KMS-11 (cell line): Measurements from ENCODE around the gene SCMH1.

Experiments used
- H2AFZ ChIP-seq: fragments of 200-600 bp; sonication (generic); 2 replicates; pipeline ENCODE4 v1.6.1; 2016; ENCODE audit warnings: antibody characterized with exemption, mixed run types, low read depth
- H3K27ac ChIP-seq: fragments of 200-600 bp; sonication (generic); 2 replicates; pipeline ENCODE4 v1.6.1; 2016; ENCODE audit warnings: mild to moderate bottlenecking, mixed run types
- H3K27me3 ChIP-seq: fragments of 200-600 bp; sonication (generic); 2 replicates; pipeline ENCODE4 v1.6.1; 2017; ENCODE audit warnings: mild to moderate bottlenecking, low read depth, mixed run types, moderate library complexity; ENCODE audit not compliant: insufficient read depth
- H3K36me3 ChIP-seq: fragments of 200-600 bp; sonication (generic); 2 replicates; pipeline ENCODE4 v1.6.1; 2017; ENCODE audit warnings: mild to moderate bottlenecking, mixed run types; ENCODE audit not compliant: insufficient read depth
- H3K4me1 ChIP-seq: fragments of 200-600 bp; sonication (generic); 2 replicates; pipeline ENCODE4 v1.6.1; 2016; ENCODE audit warnings: mild to moderate bottlenecking, low read depth, mixed run types; ENCODE audit not compliant: poor library complexity, severe bottlenecking
- H3K4me2 ChIP-seq: fragments of 200-600 bp; sonication (generic); 2 replicates; pipeline ENCODE4 v1.7.0; 2016; ENCODE audit warnings: mild to moderate bottlenecking, mixed run types
- H3K4me3 ChIP-seq: fragments of 200-600 bp; sonication (generic); IDR thresholded peaks from 2 replicates; pipeline ENCODE4 v1.6.1; 2017; ENCODE audit warnings: low read depth, low read length, mixed read lengths; ENCODE audit not compliant: insufficient read depth
- H3K79me2 ChIP-seq: fragments of 200-600 bp; sonication (generic); 2 replicates; pipeline ENCODE4 v1.6.1; 2016; ENCODE audit warnings: low read depth, mixed run types; ENCODE audit not compliant: insufficient read depth
- H3K9ac ChIP-seq: fragments of 200-600 bp; sonication (generic); 2 replicates; pipeline ENCODE4 v1.6.1; 2016; ENCODE audit warnings: mild to moderate bottlenecking, mixed run types
- H4K20me1 ChIP-seq: fragments of 200-600 bp; sonication (generic); 2 replicates; pipeline ENCODE4 v1.6.1; 2016; ENCODE audit warnings: mild to moderate bottlenecking, mixed run types; ENCODE audit not compliant: insufficient read depth
- CTCF ChIP-seq: fragments of 200-600 bp; sonication (generic); conservative IDR thresholded peaks from 2 replicates; pipeline ENCODE4 v1.6.1; 2017; ENCODE audit warnings: low read depth, mild to moderate bottlenecking, antibody characterized with exemption, low read length, moderate library complexity, mixed read lengths

SCMH1 gene

GRCh38 chr1:41169066-41169798, 72.9 kb downstream of the SCMH1 start:
- Histone ChIP-seq H3K79me2 (no peaks in the 10 kb centered on the region), H3K36me3 (no peaks in the 10 kb centered on the region), H3K4me3 (no peak overlapping the region), H3K27me3 (no peaks in the 10 kb centered on the region), H3K9ac (no peak overlapping the region), H3K4me1 (peaks cover 39% of the 10 kb centered on the region), H3K27ac (no peak overlapping the region), H2AFZ (no peak overlapping the region), H4K20me1 (no peaks in the 10 kb centered on the region), H3K4me2 (no peak overlapping the region)
- no peak for TF ChIP-seq CTCF

GRCh38 chr1:41167667-41168066, 74.4 kb downstream of the SCMH1 start:
- Histone ChIP-seq H3K36me3 (no peaks in the 10 kb centered on the region), H3K9ac (no peak overlapping the region), H3K27me3 (no peaks in the 10 kb centered on the region), H4K20me1 (no peaks in the 10 kb centered on the region), H3K4me3 (no peak overlapping the region), H3K79me2 (no peaks in the 10 kb centered on the region), H3K4me1 (peaks cover 25% of the 10 kb centered on the region), H2AFZ (no peak overlapping the region), H3K27ac (no peak overlapping the region), H3K4me2 (no peak overlapping the region)
- no peak for TF ChIP-seq CTCF

GRCh38 chr1:41164727-41165126, 77.4 kb downstream of the SCMH1 start:
- peaks cover 10% of the 10 kb centered on the region for H3K4me1 ChIP-seq
- H4K20me1 ChIP-seq, result no peaks in the 10 kb centered on the region
- H3K27me3 ChIP-seq, result no peaks in the 10 kb centered on the region
- no peak overlapping the region for H3K27ac ChIP-seq
- H3K9ac ChIP-seq, result no peak overlapping the region
- H3K36me3 ChIP-seq, result no peaks in the 10 kb centered on the region
- H3K4me3 ChIP-seq, result no peak overlapping the region
- H3K4me2 ChIP-seq, result no peak overlapping the region
- no peak overlapping the region for H2AFZ ChIP-seq
- H3K79me2 ChIP-seq, result no peaks in the 10 kb centered on the region
- TF ChIP-seq CTCF, result no peak

GRCh38 chr1:41162441-41162840, 79.7 kb downstream of the SCMH1 start:
- Histone ChIP-seq H3K36me3 (no peaks in the 10 kb centered on the region), H3K79me2 (no peaks in the 10 kb centered on the region), H3K4me2 (no peak overlapping the region), H3K4me1 (peaks cover 10% of the 10 kb centered on the region), H3K9ac (no peak overlapping the region), H3K27ac (no peak overlapping the region), H4K20me1 (no peaks in the 10 kb centered on the region), H2AFZ (no peak overlapping the region), H3K4me3 (no peak overlapping the region), H3K27me3 (no peaks in the 10 kb centered on the region)
- TF ChIP-seq CTCF, result no peak
